HuH-7 (cell line): Measurements from ENCODE around the gene CHM.
"Not testable (repeated sequence)": the region's sequence is repeated elsewhere in the genome, so short reads cannot be mapped to it uniquely, and the experiment has no call there.

ENCODE experiments used
- DNase-seq: peaks from one replicate; pipeline ENCODE4 v3.0.0; 2011; ENCODE audit warnings: low spot score

CHM gene

GRCh38 chrX:86047174-86047935 is at the start of gene CHM:
CHM (minus strand) TSS chrX:86047558; CDS start chrX:86047532, 26 bp downstream.
- DNase-seq = no peak

- DNase-seq = no peak
Observed at GRCh38 chrX:86078650-86079049, 31.3 kb upstream of the CHM start.

- no peak for DNase-seq
Observed at GRCh38 chrX:86066998-86067397, 19.6 kb upstream of the CHM start.

GRCh38 chrX:86061407-86061806 is 14.0 kb upstream of the CHM start:
- DNase-seq = no peak

GRCh38 chrX:86051741-86052140 is 4.4 kb upstream of the CHM start:
- no peak for DNase-seq

GRCh38 chrX:86047936-86048280 is 550 bp upstream of the CHM start:
- no peak for DNase-seq

- no peak for DNase-seq
Observed at GRCh38 chrX:86044216-86044615, 3.1 kb downstream of the CHM start.

- no peak for DNase-seq
Observed at GRCh38 chrX:86039625-86040568, 7.5 kb downstream of the CHM start.

- DNase-seq = no peak
Observed at GRCh38 chrX:86033385-86033784, 14.0 kb downstream of the CHM start.

GRCh38 chrX:86028681-86029080 is 18.7 kb downstream of the CHM start:
- no peak for DNase-seq

GRCh38 chrX:86023811-86024210 is 23.5 kb downstream of the CHM start:
- DNase-seq = no peak

GRCh38 chrX:86021652-86022289 is 25.6 kb downstream of the CHM start:
- no peak for DNase-seq

GRCh38 chrX:86016139-86016538 is 31.2 kb downstream of the CHM start:
- DNase-seq = no peak

- DNase-seq = not testable (repeated sequence)
Observed at GRCh38 chrX:86014959-86015358, 32.4 kb downstream of the CHM start.

- no peak for DNase-seq
Observed at GRCh38 chrX:86014421-86014820, 32.9 kb downstream of the CHM start.

GRCh38 chrX:86013792-86014191 is 33.6 kb downstream of the CHM start:
- DNase-seq = no peak

GRCh38 chrX:86012188-86012587 is 35.2 kb downstream of the CHM start:
- DNase-seq = no peak

GRCh38 chrX:86009803-86010202 is 37.6 kb downstream of the CHM start:
- not testable (repeated sequence) for DNase-seq

- not testable (repeated sequence) for DNase-seq
Observed at GRCh38 chrX:86007891-86008290, 39.5 kb downstream of the CHM start.

- DNase-seq = no peak
Observed at GRCh38 chrX:86002076-86002896, 45.1 kb downstream of the CHM start.

- no peak for DNase-seq
Observed at GRCh38 chrX:85998954-85999353, 48.4 kb downstream of the CHM start.

- no peak for DNase-seq
Observed at GRCh38 chrX:85996555-85996954, 50.8 kb downstream of the CHM start.
